Fibroblast of gingiva (primary cell): ENCODE results near the gene CDK5.

ENCODE experiments used
- DNase-seq: peaks from one replicate; pipeline ENCODE4 v3.0.0-alpha.2; 2011; ENCODE audit warnings: low read depth

CDK5 gene

GRCh38 chr7:151057506-151057988 is at the start of gene CDK5:
TSS of gene CDK5 (minus strand) at chr7:151057897. CDS start at chr7:151057848, 49 bp downstream.
- no peak for DNase-seq

DNA sequence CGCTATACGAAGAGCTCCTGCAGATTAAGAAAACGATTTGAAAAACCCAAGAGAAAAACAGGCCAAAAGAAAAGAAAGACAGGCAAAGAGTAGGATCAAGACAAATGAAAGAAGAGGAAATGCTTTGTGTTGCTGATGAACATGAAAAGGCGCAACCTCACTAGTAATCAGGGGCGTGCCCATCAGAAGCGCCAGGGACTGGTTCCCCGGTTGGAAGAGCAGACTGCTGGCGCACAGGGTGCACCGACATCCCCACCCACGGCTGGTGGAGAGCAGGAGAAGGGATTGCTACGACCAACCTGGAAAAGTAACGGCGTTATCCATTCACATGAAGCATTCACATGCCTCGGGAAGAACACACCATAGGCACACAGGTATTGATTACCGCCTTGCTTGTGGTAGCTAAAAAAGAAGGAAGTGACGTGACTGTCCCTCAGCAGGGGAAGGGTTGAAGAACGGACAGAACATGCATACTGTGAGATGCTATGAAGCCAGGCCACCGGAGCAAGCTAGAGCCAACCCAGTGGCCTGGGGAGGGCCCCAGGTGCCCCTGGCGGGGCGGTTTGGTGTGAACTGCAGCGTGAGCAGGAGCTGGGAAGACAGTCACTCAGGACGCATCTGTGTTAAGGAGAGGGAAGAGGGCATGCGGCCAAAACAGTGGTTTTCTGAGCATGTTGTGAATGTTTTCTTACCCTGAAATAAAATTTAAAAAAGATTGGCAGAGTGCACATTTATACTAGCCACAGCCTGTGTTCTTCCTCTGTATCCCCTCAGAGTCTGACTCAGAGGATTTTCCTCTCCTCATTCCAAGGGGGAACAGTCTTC is 46.9 kb upstream of the CDK5 start:
- DNase-seq = peak; percentile 85

DNA sequence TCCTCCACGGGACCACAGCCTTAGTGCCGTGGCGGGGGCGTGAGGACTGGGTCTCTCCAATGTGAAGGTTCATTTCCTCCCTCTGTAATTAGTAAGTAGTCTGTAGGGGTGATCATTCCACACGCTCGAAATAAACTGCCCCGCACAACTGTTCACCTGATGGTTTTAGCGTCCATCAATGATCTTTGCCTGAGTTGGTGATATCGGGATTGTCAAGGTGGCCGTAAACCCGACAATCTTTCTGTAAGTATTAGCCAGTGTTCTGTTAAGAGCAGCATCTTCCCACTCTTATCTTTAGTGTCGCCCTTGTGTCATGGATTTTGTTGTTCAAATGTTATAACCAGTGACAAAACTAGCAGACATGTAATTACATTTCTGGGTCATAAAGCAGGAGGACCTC is 46.3 kb upstream of the CDK5 start:
- no peak for DNase-seq

DNA sequence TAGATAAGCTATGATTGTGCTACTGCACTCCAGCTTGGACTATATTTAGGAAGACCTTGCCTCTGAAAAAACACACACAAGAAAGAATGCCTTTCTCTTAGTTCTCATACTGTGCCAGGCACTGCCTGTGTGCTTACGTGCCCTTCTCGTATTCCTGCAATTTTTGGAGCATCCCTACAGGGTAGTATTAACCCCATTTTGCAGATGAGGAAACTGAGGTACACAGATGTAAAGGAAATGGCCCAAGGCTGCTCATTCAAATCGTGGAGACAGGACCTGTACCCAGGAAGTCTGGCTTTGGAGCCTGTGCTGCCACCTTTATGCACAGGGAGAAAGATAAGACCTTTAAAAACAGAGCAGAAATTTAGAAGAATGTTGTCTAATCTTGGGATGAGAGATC is 45.3 kb upstream of the CDK5 start:
- no peak for DNase-seq

- no peak for DNase-seq
Observed at GRCh38 chr7:151101621-151102396, 44.1 kb upstream of the CDK5 start.

DNA sequence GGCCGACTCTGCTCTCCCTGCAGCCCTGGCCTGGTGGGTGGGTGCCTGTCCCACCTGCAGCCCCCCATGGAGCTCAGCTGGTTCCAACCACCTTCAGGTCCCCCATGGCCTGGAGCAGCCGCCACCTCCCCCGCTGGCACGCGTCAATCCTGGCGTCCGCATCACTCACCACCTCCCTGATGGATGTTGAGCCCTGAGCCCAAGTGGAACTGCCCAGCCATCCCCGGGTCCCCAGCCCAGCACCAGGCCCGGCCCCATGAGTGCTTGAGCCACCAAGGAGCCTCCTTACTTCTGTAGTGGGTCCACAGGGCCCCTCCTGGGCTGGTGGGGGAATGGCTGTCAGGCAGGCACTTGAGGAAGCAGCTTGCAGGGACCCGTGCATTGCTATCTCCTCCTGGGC is 43.2 kb upstream of the CDK5 start:
- DNase-seq = no peak

DNA sequence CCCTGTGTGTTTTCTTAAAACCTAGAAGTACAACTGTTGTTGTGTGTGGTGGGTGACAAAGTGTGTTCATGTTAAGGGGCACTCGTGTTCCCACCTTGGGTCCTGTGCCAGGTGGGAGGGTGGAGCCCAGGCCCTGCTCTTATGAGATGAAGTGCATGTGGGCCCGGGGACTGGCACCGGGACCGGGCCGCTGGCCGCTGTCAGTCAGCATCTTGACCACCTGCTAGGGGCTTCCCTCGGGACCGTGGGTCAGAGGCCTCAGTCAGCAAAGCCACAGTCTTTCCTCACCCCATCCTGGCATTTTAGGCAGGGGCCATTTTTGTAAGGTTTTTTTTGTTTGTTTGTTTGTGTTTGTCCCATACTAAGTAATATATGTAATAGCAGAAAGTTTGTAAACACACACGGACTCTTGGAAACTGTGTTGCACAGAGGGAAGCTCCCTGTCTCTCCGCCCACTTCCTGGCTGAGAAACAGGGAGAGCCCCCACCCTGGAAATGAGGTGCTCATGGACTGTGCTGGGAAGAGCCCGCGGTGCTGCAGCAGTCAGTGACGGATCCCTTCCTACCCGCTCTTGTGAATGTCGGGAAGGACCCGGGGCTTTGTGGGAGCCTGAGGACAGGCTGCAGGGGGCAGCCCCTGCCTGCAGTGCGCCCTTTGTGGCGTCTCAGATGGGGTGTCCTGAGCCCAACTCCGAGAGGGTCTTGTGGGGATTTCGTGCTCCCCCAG is 42.0 kb upstream of the CDK5 start:
- DNase-seq = no peak

DNA sequence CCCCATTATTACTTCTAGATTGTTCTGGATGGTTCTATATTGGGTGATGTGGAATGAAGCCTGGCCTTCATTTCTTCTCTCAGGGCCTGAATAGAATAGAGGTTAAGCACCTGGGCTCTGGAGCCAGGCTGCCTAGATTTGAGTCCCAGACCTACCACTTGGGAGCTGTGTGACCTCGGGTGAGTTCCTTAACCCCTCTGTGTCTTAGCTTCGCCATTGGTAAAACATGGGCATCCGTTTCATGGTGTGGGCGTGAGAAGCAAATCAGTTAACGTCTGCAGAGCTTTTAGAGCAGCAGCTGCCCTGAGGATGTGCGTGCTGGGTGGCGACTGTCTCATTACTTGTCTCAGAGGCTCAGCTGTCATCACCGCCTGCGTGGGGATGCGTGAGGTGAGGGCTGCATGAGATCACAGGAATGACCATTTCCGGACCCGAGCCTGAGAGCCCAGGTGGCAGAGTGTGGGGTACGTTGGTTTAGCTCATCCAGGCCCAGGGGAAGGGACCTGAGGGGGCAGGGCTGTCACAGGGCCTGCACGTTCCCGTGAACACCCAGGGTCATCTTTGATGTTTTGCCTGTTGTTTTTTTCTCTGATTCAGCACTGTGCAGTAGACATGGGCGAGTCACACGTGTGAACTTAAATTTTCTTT is 38.3 kb upstream of the CDK5 start:
- no peak for DNase-seq

DNA sequence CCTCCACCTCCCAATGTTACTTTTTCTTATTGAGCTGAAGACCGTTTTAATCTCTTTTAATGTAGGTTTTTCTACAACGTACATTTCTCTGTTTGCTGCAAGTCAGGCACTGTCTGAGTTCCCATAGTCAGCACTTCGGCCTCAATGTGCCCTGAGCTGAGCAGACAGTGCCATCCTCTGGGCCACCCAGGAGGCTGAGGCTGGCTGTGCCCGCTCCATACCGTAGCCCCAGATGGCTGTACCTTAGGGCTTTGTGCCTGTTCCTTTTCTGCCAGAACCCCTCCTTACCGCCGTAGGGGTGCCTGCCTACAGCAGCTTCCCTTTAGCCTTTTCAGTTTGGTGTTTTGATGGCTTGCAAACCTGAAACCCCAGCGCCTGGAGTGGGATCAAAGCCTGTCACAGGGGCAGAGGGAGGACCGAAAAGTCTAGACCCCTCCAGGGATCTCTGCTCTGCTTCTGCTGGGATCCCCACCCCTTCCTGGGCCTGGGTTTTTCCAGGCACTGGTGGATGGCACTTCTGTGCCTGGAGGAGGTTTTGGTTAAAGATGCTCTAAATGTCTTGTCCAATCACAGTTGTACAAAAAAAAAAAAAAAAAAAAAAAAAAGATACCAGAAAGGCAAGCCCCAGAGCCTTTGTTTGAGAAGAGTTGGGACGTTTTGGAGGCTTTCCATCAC is 37.6 kb upstream of the CDK5 start:
- no peak for DNase-seq

- no peak for DNase-seq
Observed at GRCh38 chr7:151094675-151095074, 37.0 kb upstream of the CDK5 start.

GRCh38 chr7:151093748-151094147 is 36.1 kb upstream of the CDK5 start:
- no peak for DNase-seq

DNA sequence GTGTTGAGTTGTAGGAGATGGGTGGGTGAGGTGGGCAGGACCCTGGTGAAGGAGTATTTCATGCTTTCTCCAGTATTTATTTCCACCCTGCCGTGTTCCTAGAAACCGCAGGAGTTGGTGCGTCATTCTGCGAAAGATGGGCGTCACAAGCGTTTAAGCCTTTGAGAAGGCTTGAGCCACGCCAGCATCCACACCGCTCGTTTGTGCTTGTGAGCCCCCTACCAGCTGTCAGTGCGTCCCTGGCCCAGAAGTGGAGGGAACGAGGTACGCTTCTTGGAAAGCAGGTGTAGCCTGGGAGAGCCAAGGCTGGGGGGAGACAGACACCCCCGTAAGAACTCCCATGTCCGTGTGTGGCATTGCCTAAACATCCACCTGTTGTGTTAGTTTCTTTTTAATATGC is 34.3 kb upstream of the CDK5 start:
- no peak for DNase-seq

- no peak for DNase-seq
Observed at GRCh38 chr7:151091431-151091830, 33.7 kb upstream of the CDK5 start.

DNA sequence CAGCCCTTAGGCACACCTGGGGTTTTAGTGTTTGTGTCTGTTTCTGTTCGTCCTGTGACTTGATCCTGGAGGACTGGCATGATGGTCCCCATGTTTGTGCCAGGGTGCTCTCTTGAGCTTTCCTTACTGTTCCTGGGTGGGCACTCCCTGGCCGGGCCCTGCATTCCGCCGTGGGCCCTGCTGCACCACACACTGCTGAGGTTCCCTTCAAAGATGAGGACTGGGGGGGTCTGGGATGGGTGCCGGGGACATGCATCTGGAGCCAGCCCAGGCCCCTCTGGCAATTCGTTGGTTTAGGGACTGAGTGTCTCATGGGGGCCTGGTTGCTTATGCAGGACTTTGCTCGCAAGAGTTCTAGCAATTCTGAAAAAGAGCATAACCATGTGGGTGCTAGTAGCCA is 33.3 kb upstream of the CDK5 start:
- no peak for DNase-seq

DNA sequence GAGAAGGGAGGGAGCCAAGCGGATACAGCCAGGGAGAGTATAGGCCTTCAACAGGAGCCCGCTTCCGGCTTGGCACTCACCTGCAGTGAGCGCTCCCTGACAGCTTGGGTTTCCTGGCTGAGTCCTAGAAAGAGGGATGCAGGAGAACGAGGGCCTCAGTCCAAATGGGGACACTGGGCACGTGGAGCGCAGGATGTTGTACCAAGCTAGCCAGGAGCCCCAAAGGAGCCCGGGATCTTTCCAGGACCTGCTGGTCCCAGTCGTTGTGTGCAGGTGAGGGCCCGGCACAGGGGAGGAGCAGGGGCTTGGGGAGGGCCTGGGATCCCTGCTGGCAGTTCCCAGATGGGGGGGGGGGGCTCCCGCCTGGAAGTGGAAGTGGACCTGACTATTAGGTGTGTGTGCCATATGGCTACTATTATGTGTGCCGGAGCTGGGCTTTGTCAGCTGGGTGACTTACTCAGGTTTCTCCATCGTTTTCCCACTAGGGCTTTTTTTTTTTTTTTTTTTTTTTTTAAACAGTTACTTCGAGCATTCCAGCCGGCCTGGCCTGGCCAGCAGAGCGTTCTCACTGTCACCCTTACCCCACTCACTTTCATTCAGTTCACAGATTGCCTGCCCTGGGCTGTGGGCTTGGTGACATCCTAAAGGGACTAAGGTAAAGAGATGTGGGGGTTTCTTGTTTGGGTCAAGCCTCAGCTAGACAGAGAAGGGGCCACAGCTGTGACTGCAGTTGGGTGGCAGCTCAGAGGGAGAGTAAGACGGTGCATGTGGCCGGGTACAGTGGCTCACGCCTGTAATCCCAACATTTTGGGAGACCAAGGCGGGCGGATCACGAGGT is 32.4 kb upstream of the CDK5 start:
- DNase-seq = peak; percentile 55

DNA sequence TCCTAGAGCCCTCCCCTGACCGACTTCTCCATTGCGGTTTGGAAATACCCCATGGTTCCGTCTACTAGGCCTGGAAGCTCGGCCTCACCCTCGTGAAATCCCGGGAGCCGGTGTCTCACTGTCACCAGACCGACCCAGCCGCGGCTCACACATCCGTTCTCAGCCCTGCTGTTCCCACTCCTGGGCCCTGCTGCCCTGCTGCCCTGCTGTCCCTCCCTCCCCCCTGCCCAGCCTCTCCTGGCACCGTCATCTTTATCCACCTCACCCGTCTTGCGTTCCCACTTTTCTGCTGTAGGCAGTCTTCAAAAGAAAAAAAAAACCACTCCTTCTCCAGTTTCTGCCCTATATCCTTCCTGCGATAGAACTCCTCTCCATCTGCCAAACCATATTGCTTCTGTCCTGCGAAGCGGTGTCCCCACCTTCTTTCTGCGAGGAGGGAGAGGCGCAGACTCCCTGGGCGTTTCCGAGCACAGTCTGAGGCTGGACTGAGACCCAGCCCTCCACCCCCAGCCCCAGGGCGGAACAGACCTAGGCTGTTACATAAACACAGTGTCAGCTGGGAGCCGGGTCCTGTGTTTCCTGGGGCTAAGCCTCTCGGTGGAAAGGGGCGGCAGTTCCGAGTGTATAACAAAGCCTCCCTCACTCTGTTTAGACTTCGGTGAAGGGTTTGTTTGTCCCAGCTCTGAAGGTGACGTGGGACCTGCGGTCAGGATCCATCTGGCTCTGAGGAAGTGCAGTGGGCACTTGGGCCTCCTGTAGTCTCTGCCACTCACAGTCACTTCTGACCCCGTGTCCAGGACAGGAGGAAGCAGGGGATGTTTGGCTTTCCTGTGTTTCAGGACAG is 31.4 kb upstream of the CDK5 start:
- DNase-seq = peak; percentile 74

- no peak for DNase-seq
Observed at GRCh38 chr7:151088019-151088855, 30.5 kb upstream of the CDK5 start.

DNA sequence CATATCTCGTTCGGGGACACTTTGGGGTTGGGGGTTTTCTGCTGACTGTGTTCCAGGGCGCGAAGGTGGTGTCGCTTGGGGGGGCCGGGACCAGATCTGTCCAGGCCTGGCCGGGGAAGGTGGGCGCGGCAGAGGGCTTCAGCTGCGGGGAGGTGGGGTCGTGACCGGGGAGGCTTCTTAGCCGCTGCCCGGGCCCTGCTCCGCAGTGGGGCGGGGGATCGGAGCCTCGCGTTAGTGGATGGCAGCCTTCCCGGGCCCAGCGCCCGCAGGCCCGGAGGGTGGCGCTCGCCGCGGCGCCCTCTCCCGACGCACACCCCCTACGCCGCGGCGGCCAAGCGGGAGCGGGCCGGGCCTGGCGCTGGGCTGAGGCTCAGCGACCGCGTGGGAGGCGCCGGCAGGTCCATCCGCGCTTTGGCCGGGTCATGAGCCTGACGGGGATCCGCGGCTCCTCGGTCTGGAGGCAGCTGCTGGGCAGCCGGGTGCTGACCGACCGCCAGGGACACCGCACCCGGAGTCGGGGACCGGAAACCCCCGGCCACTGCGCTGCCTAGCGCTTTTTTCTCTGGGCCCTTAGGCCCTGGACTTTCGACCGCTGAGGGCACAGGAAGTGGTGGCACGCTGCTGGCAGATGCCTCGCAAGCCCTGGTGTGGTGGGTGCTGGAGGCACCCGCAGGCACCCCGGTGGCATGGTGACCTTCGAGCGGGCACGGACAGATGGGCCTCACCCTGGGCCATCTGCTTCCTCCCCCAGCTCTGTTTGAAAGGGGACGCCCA is 29.7 kb upstream of the CDK5 start:
- DNase-seq = peak; percentile 66
